ACHN (cell line): ENCODE data around the gene ACKR3.

Experiments
- DNase-seq: peaks from one replicate; pipeline ENCODE4 v3.0.0-alpha.2; 2015
- in situ Hi-C: cut with HindIII; loops from 2 replicates; pipeline ENCODE4 v1.10.0; 2017; ENCODE audit warnings: low sequenced_read_pairs, low pct_ligation_motif_present, low pct_unique_long_range_greater_than_20kb

ACKR3 gene

DNA sequence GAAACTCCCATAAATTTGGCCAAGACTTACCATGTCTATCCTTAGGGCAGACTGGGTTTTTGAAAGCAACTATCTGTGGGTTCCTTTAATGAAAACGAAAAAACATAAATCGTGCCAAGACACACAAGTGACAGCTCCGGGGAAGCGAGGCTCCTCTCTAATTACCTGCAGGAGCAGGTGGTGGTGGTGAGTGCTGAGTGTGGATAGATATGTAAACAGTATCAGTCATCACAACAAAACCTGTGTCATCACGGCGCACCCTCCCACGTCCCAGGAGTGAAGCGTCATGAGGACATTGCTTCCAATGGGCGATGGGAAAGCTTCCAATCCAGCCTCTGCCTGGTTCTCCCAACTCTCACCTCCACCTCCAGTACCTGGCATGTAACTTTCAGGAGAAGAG, 31.3 kb downstream of the ACKR3 start:
- DNase-seq, result no peak
- in situ Hi-C loops, result no loop called here

- in situ Hi-C loops, result no loop called here
- DNase-seq, result no peak
Observed at GRCh38 chr2:236601316-236602202, 31.9 kb downstream of the ACKR3 start.

DNA sequence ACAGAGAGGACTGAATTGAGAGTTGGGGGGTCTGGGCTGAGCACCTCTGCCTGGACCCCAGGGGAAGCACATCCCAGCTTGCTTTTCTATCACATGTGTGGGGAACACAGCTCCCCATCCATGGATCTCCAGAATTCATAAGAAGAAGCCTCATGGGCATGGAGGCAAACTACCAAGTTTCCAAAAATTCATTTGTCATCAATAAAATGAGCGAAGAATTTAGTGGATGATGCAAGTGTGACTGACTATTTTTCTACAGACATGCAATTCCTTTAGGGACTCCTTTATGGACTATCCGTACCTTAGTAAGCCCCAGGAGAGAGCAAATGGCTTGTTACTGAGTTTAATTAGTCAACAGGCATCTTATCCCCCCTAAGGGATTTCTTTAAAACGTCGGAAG, 33.1 kb downstream of the ACKR3 start:
- in situ Hi-C loops, result no loop called here
- DNase-seq, result no peak

DNA sequence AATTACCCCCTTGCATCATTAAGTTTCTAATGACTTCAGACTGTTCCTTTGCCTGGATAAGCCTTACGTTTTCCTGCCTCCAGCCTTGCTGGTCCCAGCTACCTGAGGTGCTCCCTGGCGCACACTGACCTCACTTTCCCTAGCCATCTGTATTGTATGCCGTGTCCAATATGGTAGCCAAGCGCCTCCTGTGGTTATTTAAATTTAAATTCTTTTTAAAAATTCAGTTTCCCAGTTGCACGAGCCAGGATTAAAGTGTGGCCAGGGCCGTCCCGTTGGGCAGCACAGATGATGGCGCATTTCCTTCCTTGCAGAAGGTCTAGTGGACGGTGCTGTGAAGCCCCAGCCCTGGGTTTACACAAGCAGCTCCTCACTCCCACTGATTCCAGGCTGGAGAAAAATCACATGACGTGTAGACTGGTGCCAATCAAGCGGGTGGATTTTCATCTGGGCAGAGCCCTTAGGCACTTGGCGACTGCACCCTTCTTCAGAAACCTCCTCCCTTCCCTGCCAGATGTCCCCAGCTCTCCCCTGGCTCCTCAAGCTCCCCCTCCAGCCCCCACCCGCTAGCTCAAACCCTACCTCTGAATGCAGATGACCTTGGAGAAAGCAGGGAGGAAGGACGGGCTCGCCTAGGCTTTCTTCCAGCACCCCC, 33.9 kb downstream of the ACKR3 start:
- in situ Hi-C loops, result no loop called here
- DNase-seq, result no peak

DNA sequence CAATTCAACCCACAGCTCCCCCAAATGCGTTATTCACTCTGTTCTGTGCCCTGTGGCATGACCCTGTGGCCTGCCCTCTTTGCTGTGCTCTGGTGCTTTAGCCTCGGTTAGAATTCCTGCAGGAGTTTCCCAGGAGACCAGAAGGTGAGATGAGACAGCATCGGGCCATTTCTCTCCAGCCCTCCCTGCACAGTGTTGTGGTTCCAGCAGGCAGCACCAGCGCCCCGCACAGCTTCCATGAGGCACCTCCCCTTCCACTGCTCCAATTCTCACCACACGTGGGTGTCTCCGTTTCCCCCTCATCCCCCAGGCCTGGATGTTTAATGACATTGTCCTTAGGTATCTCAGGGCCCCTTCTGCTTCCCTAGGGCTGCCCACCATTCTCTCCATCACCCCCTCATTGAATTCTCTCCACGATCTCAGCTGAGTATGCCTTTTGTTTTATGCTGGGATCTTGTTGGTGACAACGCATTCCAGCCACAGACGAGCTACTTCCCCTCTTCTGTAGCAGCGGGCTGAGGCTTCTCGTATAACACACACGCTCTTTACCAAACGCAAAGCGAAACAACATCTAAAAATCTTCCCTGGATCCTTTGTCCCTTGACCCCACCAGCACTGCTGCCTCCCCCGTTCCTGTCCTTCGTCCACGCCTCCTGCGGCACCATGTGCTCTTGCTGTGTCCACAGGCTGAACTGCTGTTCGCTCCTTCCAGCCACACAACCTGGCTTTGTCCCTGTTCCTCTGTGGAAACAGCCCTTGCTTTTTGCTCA, 35.1 kb downstream of the ACKR3 start:
- in situ Hi-C loops, result no loop called here
- DNase-seq, result no peak

GRCh38 chr2:236605345-236605734, 35.7 kb downstream of the ACKR3 start:
- DNase-seq, result no peak
- in situ Hi-C loops, result no loop called here

- no peak for DNase-seq
Observed at GRCh38 chr2:236606023-236606422, 36.4 kb downstream of the ACKR3 start.

GRCh38 chr2:236607471-236608187, 38.0 kb downstream of the ACKR3 start:
- no peak for DNase-seq
- in situ Hi-C loops, result no loop called here

More at GRCh38 chr2:236606023-236606422, 36.4 kb downstream of the ACKR3 start:
- in situ Hi-C loops, result no loop called here

GRCh38 chr2:236608188-236608525, 38.5 kb downstream of the ACKR3 start:
- in situ Hi-C loops, result no loop called here
- no peak for DNase-seq

- no peak for DNase-seq
- in situ Hi-C loops, result no loop called here
Observed at GRCh38 chr2:236608710-236609109, 39.1 kb downstream of the ACKR3 start.

DNA sequence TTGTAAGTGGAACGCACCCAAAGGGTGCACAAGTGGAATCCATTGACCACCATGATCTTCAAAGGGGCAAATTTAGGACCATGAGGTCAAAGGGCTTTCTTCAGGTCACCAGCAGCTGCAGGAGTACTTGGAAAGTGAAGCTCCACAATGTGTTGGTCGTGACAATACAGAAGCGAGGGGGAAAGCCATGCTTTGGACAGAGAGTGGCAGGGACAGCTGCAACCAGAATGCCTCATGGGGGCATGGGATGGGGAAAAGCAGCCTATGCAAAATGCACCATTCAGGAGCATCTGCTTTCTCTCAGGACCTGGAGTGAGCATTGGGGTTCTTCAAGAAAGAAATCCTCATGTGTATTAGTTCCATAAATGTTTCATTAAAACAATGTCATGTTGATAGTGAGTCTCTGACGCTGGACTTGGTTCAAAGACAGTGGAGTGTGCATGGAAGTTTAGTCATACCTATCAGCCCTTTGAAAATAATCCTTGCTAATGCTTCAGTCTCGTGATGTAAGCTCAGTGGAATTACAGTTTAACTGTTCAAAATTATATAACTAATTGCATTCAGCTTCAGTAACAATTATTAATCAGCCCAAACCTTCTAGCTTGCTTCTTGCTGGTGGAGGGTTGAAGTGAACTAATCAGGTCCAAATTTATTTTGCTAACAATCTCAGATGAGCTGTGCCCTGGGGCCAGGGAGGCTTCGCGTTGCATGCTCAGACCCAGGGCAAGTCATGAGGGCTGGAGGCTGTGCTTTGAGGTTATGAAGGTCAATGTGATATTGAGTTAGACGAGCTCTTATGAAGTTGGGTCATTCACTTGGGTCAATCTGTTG, 41.6 kb downstream of the ACKR3 start:
- no peak for DNase-seq
- in situ Hi-C loops, result no loop called here

DNA sequence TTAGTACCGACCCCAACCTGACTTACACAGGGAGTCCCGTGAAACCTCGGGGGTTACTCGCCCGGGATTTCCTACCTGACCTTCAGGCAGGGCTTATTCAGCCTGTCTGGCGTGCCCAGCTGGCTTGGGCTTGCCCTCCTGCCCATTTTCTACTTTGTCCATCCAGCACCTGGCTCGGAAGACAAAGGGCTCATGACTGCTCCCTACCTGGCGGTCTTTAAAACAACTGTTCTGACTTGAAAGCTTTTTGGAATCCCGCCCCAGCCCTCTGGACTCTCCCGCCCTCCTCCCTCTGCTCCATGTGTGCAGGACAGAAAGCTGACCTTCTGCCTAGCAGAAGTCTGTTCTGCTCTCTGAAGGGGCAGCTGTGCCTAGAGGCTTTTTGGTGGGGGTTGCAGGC, 43.1 kb downstream of the ACKR3 start:
- DNase-seq, result no peak
- in situ Hi-C loops, result no loop called here

DNA sequence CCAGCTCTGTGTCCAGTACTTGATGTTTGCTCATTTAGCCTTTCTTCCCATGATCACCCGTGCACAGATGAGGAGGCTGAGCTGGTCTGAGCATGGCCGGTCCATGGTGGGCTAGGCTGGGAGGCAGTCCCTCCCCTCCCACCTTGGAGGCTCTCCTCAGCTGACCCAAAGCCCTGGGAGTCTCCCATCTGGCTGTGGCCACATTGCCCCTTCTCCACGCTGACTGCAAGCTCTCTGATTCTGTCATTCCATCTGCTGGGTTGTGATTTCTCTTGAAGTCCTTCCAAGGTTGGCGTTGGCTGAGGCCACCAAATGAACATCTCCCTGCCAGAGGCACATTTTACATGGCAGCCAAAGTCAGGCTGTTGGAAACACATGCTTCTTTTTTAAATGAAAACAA, 44.0 kb downstream of the ACKR3 start:
- DNase-seq, result no peak
- in situ Hi-C loops, result no loop called here

DNA sequence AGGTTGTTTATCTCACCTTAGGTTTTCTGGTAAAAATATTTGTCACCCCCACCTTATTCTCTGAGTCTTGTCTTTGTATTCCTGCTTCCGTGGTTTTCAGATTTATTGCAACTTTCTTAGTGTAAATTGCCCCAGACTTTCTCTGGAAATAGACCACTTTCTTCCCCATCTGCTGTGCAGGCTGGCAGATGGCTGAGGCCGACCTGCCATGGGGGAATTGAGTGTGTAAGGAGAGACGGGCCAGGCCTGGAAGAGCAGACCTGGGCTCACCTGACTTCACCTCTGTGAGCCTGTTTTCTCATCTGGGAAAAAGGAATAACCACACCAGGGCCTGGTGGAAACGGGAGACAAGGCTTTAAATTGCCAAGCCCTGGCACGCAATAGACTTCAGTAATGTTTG, 44.9 kb downstream of the ACKR3 start:
- in situ Hi-C loops, result no loop called here
- no peak for DNase-seq

DNA sequence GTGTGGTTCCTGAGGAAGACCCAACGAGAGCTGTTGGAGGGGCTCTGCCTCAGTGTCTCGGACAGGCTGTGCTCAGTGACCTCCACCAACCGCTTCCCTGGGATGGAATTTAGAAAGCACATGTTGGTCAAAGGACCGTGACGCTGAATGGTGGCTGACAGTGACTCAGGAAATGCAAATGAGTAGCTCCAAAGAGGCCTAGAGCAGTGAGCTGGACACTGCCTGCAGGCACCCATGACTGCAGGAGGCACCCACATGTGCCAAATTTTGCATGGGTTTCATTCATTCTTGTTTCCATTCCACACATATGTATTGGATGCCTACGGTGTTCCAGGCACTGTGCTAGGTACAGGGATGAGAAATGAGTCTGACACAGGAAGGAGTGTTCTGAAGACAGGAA, 46.4 kb downstream of the ACKR3 start:
- in situ Hi-C loops, result no loop called here
- DNase-seq, result no peak

DNA sequence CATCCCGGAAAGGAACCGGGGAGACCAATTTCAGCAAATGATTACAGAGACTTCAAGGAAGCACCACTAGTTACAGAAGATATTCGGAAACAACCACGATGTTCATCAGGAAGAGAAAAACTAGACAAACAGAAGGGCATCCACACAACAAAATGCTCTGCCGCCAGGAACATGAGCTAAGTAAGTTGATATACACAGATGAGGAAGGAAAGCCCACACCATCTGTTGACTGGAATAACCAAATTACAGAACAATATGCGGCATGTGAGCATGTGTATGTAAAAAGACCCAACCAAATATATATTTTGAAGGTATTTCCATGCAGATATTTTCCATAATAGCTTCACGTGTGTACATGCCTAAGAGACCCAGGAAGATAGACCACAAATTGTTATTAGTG, 47.0 kb downstream of the ACKR3 start:
- in situ Hi-C loops, result no loop called here
- DNase-seq, result no peak

- in situ Hi-C loops, result no loop called here
- no peak for DNase-seq
Observed at GRCh38 chr2:236617221-236617737, 47.7 kb downstream of the ACKR3 start.

- DNase-seq, result no peak
- in situ Hi-C loops, result no loop called here
Observed at GRCh38 chr2:236617796-236618195, 48.2 kb downstream of the ACKR3 start.
